GM12878 (cell line): Measurements from ENCODE around the gene MYT1. TPM values are rescaled to one million over a fixed set of nuclear protein-coding genes. Genes with fewer than 3 reads are reported as not detected.

ENCODE experiments used
- ATAC-seq: fragments of 200-7000 bp; cut with Tn5 transposase; 3 replicates; pipeline ENCODE4 v1.9.1; 2020; ENCODE audit warnings: mild to moderate bottlenecking, moderate library complexity
- BruUV-seq: library from RNA; stranded (reverse); fragments of 400-500 nt; replicated peaks from 2 replicates; lab custom pipeline; 2021; lab: Mats Ljungman, UMichigan
- CTCF ChIA-PET: fragments of 300-600 bp; sonication (Branson Sonifier 250); formaldehyde crosslinking; extraction: SDS; loops from one replicate; lab custom pipeline; 2021; ENCODE audit warnings: inconsistent platforms; lab: Yijun Ruan, JAX
- POLR2A ChIA-PET: fragments of 350-600 bp; formaldehyde crosslinking; extraction: SDS; loops from one replicate; lab custom pipeline; 2021; ENCODE audit warnings: inconsistent platforms; lab: Charles Lee
- RAD21 ChIA-PET: fragments of 300-600 bp; sonication (Branson Sonifier 250); formaldehyde crosslinking; loops from one replicate; lab custom pipeline; 2023; ENCODE audit warnings: antibody characterized with exemption; ENCODE audit not compliant: unreplicated experiment; lab: Charles Lee
- SMC1A ChIA-PET: fragments of 300-600 bp; sonication (Branson Sonifier 250); formaldehyde crosslinking; loops from one replicate; lab custom pipeline; 2023; ENCODE audit not compliant: unreplicated experiment, uncharacterized antibody; lab: Charles Lee
- DNase-seq: peaks from one replicate; pipeline ENCODE4 v3.0.0-alpha.2; 2011; ENCODE audit warnings: low read depth, low spot score
- FAIRE-seq: peaks from 3 replicates; lab custom pipeline; 2011; peaks lifted over from hg19 to GRCh38; lab: Jason Lieb, UNC
- H2AFZ ChIP-seq: 2 replicates; pipeline ENCODE4 v1.6.0; 2011; ENCODE audit warnings: low read depth, low read length, control low read depth; ENCODE audit not compliant: control insufficient read depth
- H3K27ac ChIP-seq: 2 replicates; pipeline ENCODE4 v1.5.1; 2011; ENCODE audit warnings: control low read depth; ENCODE audit not compliant: control insufficient read depth, insufficient read depth
- H3K27me3 ChIP-seq, 2 experiments: replicated peaks in 1 of 2; 2 replicates each; pipeline versions ENCODE4 v1.6.0 to v1.6.1; 2011; ENCODE audit warnings: low read length in 1 of 2; ENCODE audit not compliant: control insufficient read depth in 2 of 2, insufficient read depth in 2 of 2
- H3K36me3 ChIP-seq, 2 experiments: 2 replicates each; pipeline ENCODE4 v1.5.1; 2011; ENCODE audit warnings: low read length in 1 of 2; ENCODE audit not compliant: control insufficient read depth in 2 of 2, insufficient read depth in 2 of 2
- H3K4me1 ChIP-seq: 2 replicates; pipeline ENCODE4 v1.6.1; 2011; ENCODE audit warnings: mild to moderate bottlenecking, low read length, moderate library complexity, mixed read lengths; ENCODE audit not compliant: control insufficient read depth, insufficient read depth
- H3K4me2 ChIP-seq: 2 replicates; pipeline ENCODE4 v1.6.0; 2011; ENCODE audit warnings: control low read depth; ENCODE audit not compliant: control insufficient read depth, insufficient read depth
- H3K4me3 ChIP-seq: fragments of 200-600 bp; sonication (generic); 2 replicates; pipeline ENCODE4 v1.5.1; 2016
- H3K79me2 ChIP-seq: 2 replicates; pipeline ENCODE4 v1.6.0; 2011; ENCODE audit warnings: low read length; ENCODE audit not compliant: control insufficient read depth, insufficient read depth
- H3K9ac ChIP-seq: 2 replicates; pipeline ENCODE4 v1.8.0; 2011; ENCODE audit warnings: low read length, control low read depth, mixed read lengths; ENCODE audit not compliant: control insufficient read depth, insufficient read depth
- H3K9me3 ChIP-seq: replicated peaks from 3 replicates; pipeline ENCODE4 v1.5.1; 2011; ENCODE audit warnings: mild to moderate bottlenecking, low read length; ENCODE audit not compliant: control insufficient read depth, insufficient read depth
- H4K20me1 ChIP-seq: 2 replicates; pipeline ENCODE4 v1.6.0; 2011; ENCODE audit not compliant: control insufficient read depth, insufficient read depth
- CREB1 ChIP-seq: IDR thresholded peaks from 2 replicates; pipeline ENCODE4 v1.6.1; 2012; ENCODE audit warnings: low read depth, mild to moderate bottlenecking, inconsistent platforms
- EED ChIP-seq: sonication (generic); IDR thresholded peaks from 2 replicates; pipeline ENCODE4 v1.6.1; 2016; ENCODE audit warnings: antibody characterized with exemption, low read depth
- HDAC2 ChIP-seq: fragments of 200-600 bp; sonication (generic); IDR thresholded peaks from 2 replicates; pipeline ENCODE4 v1.6.1; 2017
- MYC ChIP-seq: IDR thresholded peaks from 2 replicates; pipeline ENCODE4 v1.6.1; 2011; ENCODE audit warnings: mild to moderate bottlenecking, low read length, moderate library complexity, inconsistent platforms; ENCODE audit not compliant: insufficient read depth, insufficient replicate concordance, insufficient read length, severe bottlenecking
- NFXL1 ChIP-seq: fragments of 450-650 bp; IDR thresholded peaks from 2 replicates; pipeline ENCODE4 v1.6.1; 2017; ENCODE audit warnings: antibody characterized with exemption, mild to moderate bottlenecking, borderline replicate concordance
- POU2F2 ChIP-seq: IDR thresholded peaks from 3 replicates; pipeline ENCODE4 v1.6.1; 2011; ENCODE audit warnings: low read depth, mild to moderate bottlenecking, low read length, borderline replicate concordance
- RFX5 ChIP-seq: IDR thresholded peaks from 2 replicates; pipeline ENCODE4 v1.6.1; 2011; ENCODE audit warnings: low read depth, low read length, improper control_type of control experiment
- SKIL ChIP-seq: fragments of 450-650 bp; IDR thresholded peaks from 2 replicates; pipeline ENCODE4 v1.6.1; 2017; ENCODE audit warnings: mild to moderate bottlenecking, low read depth, inconsistent platforms; ENCODE audit not compliant: poor library complexity, severe bottlenecking
- SMC3 ChIP-seq: IDR thresholded peaks from 2 replicates; pipeline ENCODE4 v1.6.1; 2011; ENCODE audit warnings: low read length, improper control_type of control experiment, borderline replicate concordance
- SREBF2 ChIP-seq: IDR thresholded peaks from 2 replicates; pipeline ENCODE4 v1.6.1; 2012; ENCODE audit warnings: mild to moderate bottlenecking, low read length
- TCF3 ChIP-seq: IDR thresholded peaks from 2 replicates; pipeline ENCODE4 v1.6.1; 2012; ENCODE audit warnings: low read depth, mild to moderate bottlenecking, low read length, borderline replicate concordance; ENCODE audit not compliant: insufficient read depth
- ZBTB40 ChIP-seq: fragments of 450-650 bp; IDR thresholded peaks from 2 replicates; pipeline ENCODE4 v1.6.1; 2016; ENCODE audit warnings: mild to moderate bottlenecking, moderate library complexity, borderline replicate concordance
- WGBS: methylation state at CpG from one replicate; pipeline ENCODE4 v1.1.6; 2016; ENCODE audit warnings: low lambda C conversion rate; ENCODE audit not compliant: insufficient replicate concordance, insufficient coverage; ENCODE audit errors: missing lambda C conversion rate; 5-methylcytosine and 5-hydroxymethylcytosine counted together
- in situ Hi-C: fragments of 300-500 bp; cut with MboI; formaldehyde crosslinking; loops from 9 replicates; pipeline ENCODE4 v1.14.3; 2018; ENCODE audit warnings: mixed read lengths
- intact Hi-C: fragments of 100-400 bp; cut with micrococcal nuclease; formaldehyde crosslinking; loops from one replicate; pipeline ENCODE4 v1.14.2; 2022; ENCODE audit not compliant: unreplicated experiment
- polyA plus RNA-seq, 11 experiments: library from polyadenylated mRNA; depleted of rRNA in 4 of 11; unstranded in 6 of 11; stranded (reverse) in 5 of 11; fragments of >200 nt; fragmentation: Nextera tagmentation in 4 of 11; fragmentation: Illumina TruSeq in 1 of 11; extraction: Ambion mirVana in 4 of 11; extraction: Trizol in 1 of 11; gene quantifications; 1 replicate in 1 of 11; 2 replicates in 10 of 11; pipeline versions ENCODE4 v1.2.1 to v1.2.3, GENCODE V29; 2011 to 2016; ENCODE audit warnings: inconsistent platforms in 2 of 11, missing spikeins in 2 of 11, low read depth in 1 of 11
- total RNA-seq, 4 experiments: library from RNA; depleted of rRNA in 3 of 4; stranded (reverse); fragments of >200 nt in 3 of 4; fragmentation: Illumina TruSeq in 1 of 4; extraction: Trizol in 1 of 4; gene quantifications; 2 replicates each; pipeline versions ENCODE4 v1.2.1 to v1.2.3, GENCODE V29; 2013 to 2021

MYT1 gene
- total and polyA plus RNA-seq, 10 of the 15 experiments (the other 5 are each of a cell fraction or from before 2014, with no cell fraction given): 0.01 to 0.10 TPM; not detected in 8

- no peak for TF ChIP-seq ZBTB40
- TF ChIP-seq SREBF2: no peak
- TF ChIP-seq POU2F2: no peak
Observed at GRCh38 chr20:64150756-64151632, 13.3 kb upstream of the MYT1 start (continued).

GRCh38 chr20:64151633-64152530 is 12.4 kb upstream of the MYT1 start:
- no peak overlapping the region for H2AFZ ChIP-seq

More at GRCh38 chr20:64151633-64152530, 12.4 kb upstream of the MYT1 start:
- ChIA-PET RAD21 (no interaction called here), SMC1A (no interaction called here), POLR2A (no interaction called here), CTCF (no interaction called here)
- H3K27me3 ChIP-seq: no peaks in the 10 kb centered on the region
- intact Hi-C loops (no loop called here), in situ Hi-C loops (no loop called here)
- no peak for ATAC-seq
- no peaks in the 10 kb centered on the region for H3K4me1 ChIP-seq
- no TSS peak for BruUV-seq
- DNase-seq: no peak
- H3K79me2 ChIP-seq: no peaks in the 10 kb centered on the region
- H3K36me3 ChIP-seq: no peaks in the 10 kb centered on the region
- no peak overlapping the region for H3K4me3 ChIP-seq
- no peak overlapping the region for H3K4me2 ChIP-seq
- TF ChIP-seq HDAC2: no peak
- no peak for TF ChIP-seq EED
- TF ChIP-seq SMC3: no peak
- no peak for TF ChIP-seq TCF3
- TF ChIP-seq RFX5: no peak
- TF ChIP-seq MYC: no peak
- no peak for TF ChIP-seq POU2F2
- no peak for TF ChIP-seq NFXL1
- no peak for TF ChIP-seq CREB1
- TF ChIP-seq SKIL: no peak
- no peak for FAIRE-seq
- no peaks in the 10 kb centered on the region for H4K20me1 ChIP-seq
- no peak overlapping the region for H3K9ac ChIP-seq
- no peak overlapping the region for H3K27ac ChIP-seq
- H3K9me3 ChIP-seq: no peaks in the 10 kb centered on the region; the same call in 2 of the 3 replicates
- WGBS: 18% methylated on average over 24 of the region's 24 CpGs
